Stimulated activated CD4-positive, alpha-beta T cell treated with anti-CD3 and anti-CD28 coated beads, TNF-alpha, amount 100 ng/mL, for 48 hours (primary cell): ENCODE results near the gene VAMP2.
"Not testable (repeated sequence)": the region's sequence is repeated elsewhere in the genome, so short reads cannot be mapped to it uniquely, and the experiment has no call there.

ENCODE experiments used
- DNase-seq, 3 donors: peaks; one replicate each; pipeline ENCODE4 v3.0.0-alpha.2; 2020; ENCODE audit warnings: low read depth in 3 of 3

The VAMP2 gene

GRCh38 chr17:8176197-8176940 lies 13.6 kb upstream of the VAMP2 start, which contains the start of gene TMEM107:
TMEM107 (minus strand) TSS chr17:8176380; CDS start chr17:8176286, 94 bp downstream.
- peak; percentile 74 to 86 (median 83) for DNase-seq

GRCh38 chr17:8175795-8176196 lies 13.0 kb upstream of the VAMP2 start:
- no peak for DNase-seq

- DNase-seq: no peak
Observed at GRCh38 chr17:8173871-8174322, 11.1 kb upstream of the VAMP2 start.

- DNase-seq: peak in 2 of 3 donors; percentile 67 to 77
Observed at GRCh38 chr17:8173056-8173870, 10.5 kb upstream of the VAMP2 start.

GRCh38 chr17:8170186-8170585 lies 7.4 kb upstream of the VAMP2 start:
- not testable (repeated sequence) for DNase-seq

- no peak for DNase-seq
Observed at GRCh38 chr17:8167526-8167925, 4.8 kb upstream of the VAMP2 start.

- no peak for DNase-seq
Observed at GRCh38 chr17:8166731-8167130, 4.0 kb upstream of the VAMP2 start.

- no peak for DNase-seq
Observed at GRCh38 chr17:8164815-8165131, 2.0 kb upstream of the VAMP2 start.

- DNase-seq: peak in 1 of 3 donors; percentile 78
Observed at GRCh38 chr17:8163978-8164814, 1.4 kb upstream of the VAMP2 start.

GRCh38 chr17:8162997-8163977 lies 539 bp upstream of the VAMP2 start:
- no peak for DNase-seq

GRCh38 chr17:8161289-8162232 lies 1.2 kb downstream of the VAMP2 start:
- DNase-seq: no peak

GRCh38 chr17:8160741-8161221 lies 2.0 kb downstream of the VAMP2 start:
- no peak for DNase-seq

- DNase-seq: no peak
Observed at GRCh38 chr17:8160224-8160577, 2.5 kb downstream of the VAMP2 start.

- DNase-seq: no peak
Observed at GRCh38 chr17:8159459-8160223, 3.1 kb downstream of the VAMP2 start.

- no peak for DNase-seq
Observed at GRCh38 chr17:8159032-8159400, 3.7 kb downstream of the VAMP2 start.

- peak; percentile 76 to 83 (median 82) for DNase-seq
Observed at GRCh38 chr17:8158267-8159031, 4.3 kb downstream of the VAMP2 start.

GRCh38 chr17:8156246-8156992 lies 6.3 kb downstream of the VAMP2 start:
- peak; percentile 100 for DNase-seq

- DNase-seq: no peak
Observed at GRCh38 chr17:8155996-8156245, 6.8 kb downstream of the VAMP2 start.
